Stimulated activated CD4-positive, alpha-beta T cell treated with anti-CD3 and anti-CD28 coated beads, Interleukin-4, amount 100 ng/mL, for 48 hours (primary cell): Measurements from ENCODE around the gene BHLHA9.
"Not testable (repeated sequence)": the region's sequence is repeated elsewhere in the genome, so short reads cannot be mapped to it uniquely, and the experiment has no call there.

ENCODE experiments used
- DNase-seq, 2 donors: peaks; one replicate each; pipeline ENCODE4 v3.0.0-alpha.2; 2020; ENCODE audit warnings: low read depth in 2 of 2

Gene BHLHA9

DNA sequence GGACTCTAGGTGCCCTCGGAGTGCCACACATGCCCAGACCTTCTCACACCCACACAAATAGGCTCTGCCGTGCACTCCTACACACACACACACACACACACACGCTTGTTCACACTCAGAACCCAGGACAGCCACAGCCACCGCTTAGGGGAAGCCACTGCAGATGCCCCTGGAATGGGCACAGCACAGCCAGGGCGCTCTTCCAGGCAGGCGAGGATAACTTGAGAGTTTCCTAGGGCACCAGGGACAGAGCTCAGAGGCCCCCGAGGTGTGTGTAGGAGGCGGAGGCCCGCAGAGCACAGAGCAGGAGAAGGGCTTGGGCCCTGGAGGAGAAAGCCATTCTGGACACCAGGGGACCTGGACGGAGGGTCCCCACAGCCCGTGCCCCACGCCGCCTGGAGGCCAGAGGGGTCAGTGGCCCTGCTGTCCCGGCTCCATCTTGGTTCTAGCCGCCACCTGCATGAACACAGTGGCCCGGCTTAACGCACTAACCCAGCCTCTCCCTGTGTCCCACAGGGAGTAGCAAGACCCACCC lies 30.2 kb downstream of the BHLHA9 start:
- no peak for DNase-seq

DNA sequence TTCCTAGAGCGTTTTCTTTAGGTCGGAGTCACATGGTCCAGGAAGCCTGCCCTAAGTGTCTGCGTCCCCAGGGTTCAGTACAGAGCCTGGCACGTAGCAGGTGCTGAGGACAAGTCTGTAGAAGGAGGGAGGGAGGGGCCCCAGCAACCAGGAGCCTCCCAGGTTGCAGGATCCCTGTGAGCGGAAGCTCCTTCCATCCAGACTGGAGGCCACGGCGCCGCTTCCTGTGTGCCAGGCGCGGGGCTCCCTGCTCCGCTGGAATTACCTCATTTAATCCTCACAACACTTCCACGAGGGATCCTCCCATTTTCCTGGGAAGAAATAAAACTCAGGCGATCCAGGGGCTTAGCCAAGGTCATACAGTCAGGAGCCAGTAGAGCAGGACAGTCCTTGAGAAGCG lies 31.3 kb downstream of the BHLHA9 start:
- DNase-seq = no peak

DNA sequence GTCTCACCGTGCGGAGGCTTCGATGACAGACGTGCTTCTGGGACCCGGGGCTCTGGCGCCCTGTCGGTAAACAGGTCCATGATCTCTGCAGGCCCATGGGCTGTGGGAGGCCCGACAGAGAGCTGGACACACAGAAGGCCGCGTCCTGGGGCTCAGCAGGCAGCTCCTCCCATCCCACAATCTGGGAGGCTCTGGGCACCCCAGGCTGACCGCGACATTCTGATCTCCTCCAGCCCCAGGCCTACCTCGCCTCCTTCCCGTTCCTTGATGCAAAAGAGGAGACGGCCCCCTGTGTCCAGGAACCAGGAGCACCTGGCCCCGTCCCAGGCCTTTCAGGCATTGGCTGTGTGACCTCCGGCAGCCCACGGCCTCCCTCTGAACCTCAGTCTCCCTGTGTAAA lies 32.5 kb downstream of the BHLHA9 start:
- DNase-seq = no peak

DNA sequence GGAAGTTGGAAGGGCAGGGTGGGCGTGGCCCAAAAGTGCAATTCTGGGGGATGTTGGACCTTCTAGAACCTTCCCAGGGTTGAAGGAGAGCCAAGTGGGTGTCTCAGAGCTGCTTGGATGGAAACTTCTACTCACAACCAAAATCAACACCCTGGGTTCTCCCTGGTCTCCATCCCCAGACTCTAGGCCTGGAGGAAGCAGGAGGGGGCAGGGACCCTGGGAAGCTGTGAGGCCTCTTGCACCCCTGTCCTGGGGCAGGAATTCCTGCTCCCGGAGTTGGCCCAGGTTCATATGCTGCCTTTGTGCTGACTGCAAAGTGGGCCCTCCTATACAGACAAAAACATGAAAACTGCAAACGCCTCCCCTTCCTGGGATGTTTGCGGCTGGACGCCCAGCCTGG lies 34.3 kb downstream of the BHLHA9 start:
- no peak for DNase-seq

DNA sequence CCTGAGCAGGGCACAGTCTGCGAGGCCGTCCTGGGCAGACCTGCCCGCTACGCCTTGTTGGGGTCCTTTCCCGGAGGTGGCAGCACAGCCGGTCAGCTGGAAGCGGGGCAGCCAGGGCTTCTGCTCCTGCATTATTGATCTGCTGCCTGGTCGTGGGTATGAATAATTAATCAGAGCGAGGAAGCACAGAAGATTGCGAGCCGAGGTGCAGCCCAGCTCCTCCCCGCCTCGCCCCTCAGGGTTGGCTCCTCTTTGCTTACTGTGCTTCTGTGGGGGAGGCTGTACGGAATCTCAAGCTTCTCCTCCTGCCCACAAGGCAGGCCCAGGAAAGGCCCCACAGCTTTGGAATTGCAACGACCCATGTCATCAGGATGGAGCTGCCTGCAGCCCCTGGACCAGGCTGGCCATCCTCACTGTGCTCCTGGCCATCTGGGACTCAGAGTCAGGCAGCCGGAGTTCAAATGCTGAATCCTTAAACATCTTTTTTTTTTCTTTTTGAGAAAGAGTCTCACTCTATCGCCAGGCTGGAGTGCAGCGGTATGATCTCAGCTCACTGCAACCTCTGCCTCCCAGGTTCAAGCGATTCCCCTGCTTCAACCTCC lies 34.8 kb downstream of the BHLHA9 start:
- no peak for DNase-seq

DNA sequence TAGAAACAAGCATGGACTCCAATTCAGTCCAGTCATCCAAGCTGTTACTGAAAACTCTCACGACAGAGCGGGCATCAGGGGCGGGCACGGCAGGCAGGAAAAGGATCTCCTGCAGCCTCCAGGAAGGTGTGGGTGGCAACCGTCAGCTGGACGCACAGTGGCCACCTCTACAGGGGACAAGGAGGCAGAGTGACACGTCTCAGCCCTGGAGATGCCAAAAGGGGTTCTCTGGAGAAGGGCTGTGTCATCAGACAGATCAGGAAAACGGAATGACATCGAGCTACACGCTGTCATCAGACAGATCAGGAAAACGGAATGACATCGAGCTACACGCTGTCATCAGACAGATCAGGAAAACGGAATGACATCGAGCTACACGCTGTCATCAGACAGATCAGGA lies 37.6 kb downstream of the BHLHA9 start:
- DNase-seq = not testable (repeated sequence)

DNA sequence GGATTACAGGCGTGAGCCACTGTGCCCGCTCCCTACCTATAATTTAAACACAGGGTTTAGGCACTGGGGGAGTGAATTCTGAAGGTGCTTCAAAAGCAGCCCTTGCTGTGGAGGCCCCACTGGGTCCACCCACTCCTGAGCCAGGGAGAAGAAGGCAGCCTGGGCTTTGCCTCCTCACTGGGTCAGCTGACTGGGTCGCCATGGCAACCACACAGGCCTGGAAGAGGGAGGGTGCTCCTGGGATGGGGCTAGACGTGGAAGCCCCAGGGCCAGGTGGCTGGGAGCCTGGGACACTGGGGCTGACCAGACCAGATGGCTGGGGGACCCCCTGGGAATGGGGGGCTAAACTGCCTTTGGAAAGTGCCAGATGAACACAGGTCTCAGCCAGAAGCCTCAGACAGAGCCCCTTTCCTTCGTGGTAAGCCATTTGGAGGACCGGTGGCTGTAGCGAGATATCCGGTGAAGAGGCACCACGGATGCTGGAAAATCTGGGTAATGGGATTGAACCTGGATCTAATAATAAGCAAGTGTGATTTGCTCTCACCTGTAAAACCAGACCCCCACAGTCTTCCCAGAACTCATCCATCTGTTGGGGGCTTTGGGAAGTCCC lies 42.1 kb downstream of the BHLHA9 start:
- DNase-seq = no peak

DNA sequence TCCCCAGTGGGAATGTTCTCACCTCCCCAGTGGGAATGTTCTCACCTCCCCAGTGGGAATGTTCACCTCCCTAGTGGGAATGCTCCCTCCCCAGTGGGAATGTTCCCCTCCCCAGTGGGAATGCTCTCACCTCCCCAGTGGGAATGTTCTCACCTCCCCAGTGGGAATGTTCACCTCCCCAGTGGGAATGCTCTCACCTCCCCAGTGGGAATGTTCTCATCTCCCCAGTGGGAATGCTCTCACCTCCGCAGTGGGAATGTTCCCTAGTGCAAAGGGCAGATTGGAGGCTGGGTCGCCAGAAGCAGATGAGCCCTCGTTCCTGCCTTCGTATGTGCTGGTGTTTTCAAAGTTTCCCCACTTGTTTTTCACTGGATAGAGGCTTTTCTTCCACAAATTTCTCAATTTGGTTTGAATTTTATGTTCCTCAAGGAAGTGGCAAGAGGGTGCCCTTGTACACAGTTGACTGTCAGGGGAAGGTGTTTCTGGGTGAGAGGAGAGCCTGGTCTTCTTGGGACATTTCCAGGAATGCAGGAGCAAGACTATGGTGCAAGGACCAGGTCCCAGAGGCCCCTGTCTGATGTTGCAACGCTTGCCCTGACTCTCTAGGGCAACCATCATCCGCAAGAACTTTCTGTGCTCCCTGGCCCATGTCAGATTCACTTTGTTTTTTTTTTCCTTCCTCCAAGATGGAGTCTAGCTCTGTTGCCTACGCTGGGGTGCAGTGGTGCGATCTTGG lies 43.2 kb downstream of the BHLHA9 start:
- DNase-seq = no peak

DNA sequence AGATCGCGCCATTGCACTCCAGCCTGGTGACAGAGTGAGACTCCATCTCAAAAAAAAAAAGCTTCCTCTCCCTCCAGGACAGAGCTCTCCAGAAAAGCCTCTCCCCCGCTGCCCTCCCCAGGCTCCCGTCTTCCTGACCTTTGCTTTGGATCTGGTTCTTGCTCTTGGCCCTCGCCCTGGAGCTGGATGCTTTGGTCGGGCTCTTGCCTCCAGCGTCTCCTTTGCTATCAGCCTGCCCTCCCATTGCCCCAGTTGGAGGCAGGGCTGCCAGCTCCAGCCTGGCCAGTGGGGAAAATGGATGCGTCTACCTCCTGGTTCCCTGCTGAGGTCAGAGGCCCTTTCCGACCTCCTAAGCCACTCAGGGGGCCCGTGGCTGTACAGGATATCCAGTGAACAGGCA lies 45.2 kb downstream of the BHLHA9 start:
- DNase-seq = no peak

DNA sequence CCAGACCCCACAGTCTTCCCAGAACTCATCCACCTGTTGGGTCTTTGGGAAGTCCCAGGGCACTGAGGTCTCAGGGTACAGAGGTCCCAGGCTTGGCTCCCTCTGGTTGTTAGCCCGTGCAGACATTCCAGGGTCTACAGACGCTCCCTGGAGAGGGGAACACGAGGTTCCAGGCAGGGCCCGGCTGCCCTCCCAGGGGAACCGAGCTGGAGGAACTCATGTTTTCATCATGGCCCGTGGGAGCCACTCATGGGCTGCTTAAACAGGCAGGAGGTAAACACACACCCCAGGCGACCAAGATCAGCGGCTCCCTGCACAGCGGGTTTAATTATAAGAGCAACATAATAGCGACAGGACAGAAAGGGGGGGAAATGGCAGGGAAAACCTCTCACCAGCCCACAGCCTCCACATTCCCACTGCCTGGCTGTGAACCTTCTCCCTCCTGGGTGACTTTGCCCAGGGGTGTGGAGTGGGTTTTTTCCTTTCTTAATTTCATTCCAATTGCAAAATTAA lies 45.7 kb downstream of the BHLHA9 start:
- no peak for DNase-seq
